GM23338 (cell line): Measurements from ENCODE around the gene ST8SIA6. TPM values are rescaled to one million over a fixed set of nuclear protein-coding genes. Genes with fewer than 3 reads are reported as not detected.

Experiments
- ATAC-seq: fragments of 200-7000 bp; cut with Tn5 transposase; 3 replicates; pipeline ENCODE4 v1.9.1; 2020
- DNase-seq: peaks from one replicate; pipeline ENCODE4 v3.0.0-alpha.2; 2015; ENCODE audit warnings: low spot score
- H2AFZ ChIP-seq: fragments of 200-600 bp; sonication (generic); 2 replicates; pipeline ENCODE4 v1.8.0; 2016; ENCODE audit warnings: antibody characterized with exemption, mild to moderate bottlenecking, moderate library complexity
- H3F3A ChIP-seq: fragments of 200-600 bp; sonication (generic); replicated peaks from 2 replicates; pipeline ENCODE4 v1.8.0; 2017; ENCODE audit warnings: antibody characterized with exemption, mixed run types, low read depth
- H3K27ac ChIP-seq: fragments of 200-600 bp; sonication (generic); 2 replicates; pipeline ENCODE4 v1.6.1; 2016; ENCODE audit warnings: low read depth
- H3K27me3 ChIP-seq: fragments of 200-600 bp; sonication (generic); 2 replicates; pipeline ENCODE4 v1.8.0; 2016; ENCODE audit warnings: mild to moderate bottlenecking, mixed run types, moderate library complexity; ENCODE audit not compliant: insufficient read depth
- H3K36me3 ChIP-seq: fragments of 200-600 bp; sonication (generic); 2 replicates; pipeline ENCODE4 v1.8.0; 2016; ENCODE audit warnings: mild to moderate bottlenecking; ENCODE audit not compliant: insufficient read depth
- H3K4me1 ChIP-seq: fragments of 200-600 bp; sonication (generic); 2 replicates; pipeline ENCODE4 v1.8.0; 2016; ENCODE audit warnings: mild to moderate bottlenecking, moderate library complexity; ENCODE audit not compliant: insufficient read depth
- H3K4me2 ChIP-seq: fragments of 200-600 bp; sonication (generic); 2 replicates; pipeline ENCODE4 v1.7.1; 2017; ENCODE audit warnings: mixed run types
- H3K4me3 ChIP-seq: fragments of 200-600 bp; sonication (generic); 2 replicates; pipeline ENCODE4 v1.6.1; 2016; ENCODE audit warnings: mixed run types
- H3K79me2 ChIP-seq: fragments of 200-600 bp; sonication (generic); replicated peaks from 2 replicates; pipeline ENCODE4 v1.8.0; 2017; ENCODE audit warnings: mild to moderate bottlenecking; ENCODE audit not compliant: insufficient read depth
- H3K9me2 ChIP-seq: fragments of 200-600 bp; sonication (generic); 2 replicates; pipeline ENCODE4 v1.8.0; 2017; ENCODE audit not compliant: insufficient read depth
- H4K20me1 ChIP-seq: fragments of 200-600 bp; sonication (generic); replicated peaks from 2 replicates; pipeline ENCODE4 v1.8.0; 2017; ENCODE audit warnings: mild to moderate bottlenecking; ENCODE audit not compliant: insufficient read depth
- H3K27ac Mint-ChIP-seq: 2 replicates; pipeline ENCODE4 v1.8.0; 2020; ENCODE audit warnings: inconsistent platforms, mild to moderate bottlenecking, moderate library complexity, mixed read lengths
- H3K27me3 Mint-ChIP-seq: 3 replicates; pipeline ENCODE4 v1.8.0; 2022; ENCODE audit warnings: low read depth, mild to moderate bottlenecking, moderate library complexity, mixed read lengths, inconsistent platforms; ENCODE audit not compliant: insufficient read depth, poor library complexity
- H3K36me3 Mint-ChIP-seq: 3 replicates; pipeline ENCODE4 v1.8.0; 2021; ENCODE audit warnings: low read depth, mild to moderate bottlenecking, inconsistent platforms, moderate library complexity, mixed read lengths
- H3K4me1 Mint-ChIP-seq: 3 replicates; pipeline ENCODE4 v1.8.0; 2020; ENCODE audit warnings: mild to moderate bottlenecking, inconsistent platforms, mixed read lengths
- H3K4me3 Mint-ChIP-seq: 3 replicates; pipeline ENCODE4 v1.8.0; 2021; ENCODE audit warnings: moderate library complexity, mild to moderate bottlenecking, inconsistent platforms, mixed read lengths
- H3K9me3 Mint-ChIP-seq: 3 replicates; pipeline ENCODE4 v1.8.0; 2020; ENCODE audit warnings: moderate library complexity, mild to moderate bottlenecking, inconsistent platforms, mixed read lengths
- CREB1 ChIP-seq: fragments of 250-450 bp; sonication (Bioruptor Pico); IDR thresholded peaks from 2 replicates; pipeline ENCODE4 v1.5.0; 2020; ENCODE audit warnings: low read depth, mild to moderate bottlenecking, moderate library complexity
- ETS1 ChIP-seq: IDR thresholded peaks from 2 replicates; pipeline ENCODE4 v1.6.1; 2016; ENCODE audit warnings: antibody characterized with exemption
- EZH2 ChIP-seq: fragments of 200-600 bp; sonication (generic); IDR thresholded peaks from one replicate; pipeline ENCODE4 v1.8.0; 2017; ENCODE audit warnings: antibody characterized with exemption, mild to moderate bottlenecking, low read depth; ENCODE audit not compliant: unreplicated experiment
- EZH2phosphoT487 ChIP-seq: fragments of 200-600 bp; sonication (generic); IDR thresholded peaks from one replicate; pipeline ENCODE4 v1.8.1; 2018; ENCODE audit warnings: antibody characterized with exemption; ENCODE audit not compliant: unreplicated experiment
- JUNB ChIP-seq: IDR thresholded peaks from one replicate; pipeline ENCODE4 v1.6.1; 2016; ENCODE audit warnings: antibody characterized with exemption; ENCODE audit not compliant: unreplicated experiment
- NANOG ChIP-seq: IDR thresholded peaks from 2 replicates; pipeline ENCODE4 v1.6.1; 2016; ENCODE audit warnings: antibody characterized with exemption, borderline replicate concordance
- POLR2AphosphoS5 ChIP-seq: IDR thresholded peaks from 2 replicates; pipeline ENCODE4 v1.6.1; 2016; ENCODE audit warnings: antibody characterized with exemption, low read depth
- STAT1 ChIP-seq: IDR thresholded peaks from one replicate; pipeline ENCODE4 v1.6.1; 2016; ENCODE audit warnings: antibody characterized with exemption; ENCODE audit not compliant: unreplicated experiment
- ZNF114 ChIP-seq: fragments of 250-450 bp; sonication (Bioruptor Pico); IDR thresholded peaks from 2 replicates; pipeline ENCODE4 v1.5.0; 2020; ENCODE audit warnings: mild to moderate bottlenecking, moderate library complexity
- ZNF331 ChIP-seq: fragments of 250-450 bp; sonication (Bioruptor Pico); IDR thresholded peaks from 2 replicates; pipeline ENCODE4 v1.5.0; 2020; ENCODE audit warnings: low read depth, mild to moderate bottlenecking, moderate library complexity
- ZNF462 ChIP-seq: fragments of 250-450 bp; sonication (Bioruptor Pico); IDR thresholded peaks from 2 replicates; pipeline ENCODE4 v1.5.0; 2020; ENCODE audit warnings: mild to moderate bottlenecking, moderate library complexity
- polyA plus RNA-seq: library from polyadenylated mRNA; unstranded; fragments of >200 nt; fragmentation: Nextera tagmentation; extraction: Ambion mirVana; gene quantifications from 2 replicates; pipeline ENCODE4 v1.2.1, GENCODE V29; 2016
- total RNA-seq: library from RNA; depleted of rRNA; stranded (reverse); fragments of >200 nt; shearing (Covaris generic); gene quantifications from 2 replicates; pipeline ENCODE4 v1.2.3, GENCODE V29; 2014
- TF ChIP-seq, protein P1 (sequence below): IDR thresholded peaks from one replicate; pipeline ENCODE4 v1.6.1; 2018; ENCODE audit warnings: antibody characterized with exemption; ENCODE audit not compliant: unreplicated experiment
- TF ChIP-seq, protein P2 (sequence below), 2 experiments: fragments of 200-600 bp in 1 of 2; sonication (generic) in 1 of 2; conservative IDR thresholded peaks; 2 replicates each; pipeline versions ENCODE4 v1.5.1 to v1.6.1; 2016 to 2017; ENCODE audit warnings: antibody characterized with exemption in 2 of 2, low read depth in 2 of 2, mild to moderate bottlenecking in 2 of 2, moderate library complexity in 1 of 2

The ST8SIA6 gene
- total and polyA plus RNA-seq, 2 experiments from 2014 or later: 1.6 to 2.3 TPM

- no peak overlapping the region for H2AFZ ChIP-seq
- H3K27ac ChIP-seq: no peak overlapping the region
- no peaks in the 10 kb centered on the region for H3K36me3 ChIP-seq
- no peak for DNase-seq
- peaks cover 14% of the 10 kb centered on the region for H3K4me1 Mint-ChIP-seq
- H3F3A ChIP-seq: peaks cover 5% of the 10 kb centered on the region; the same call in 1 of the 2 replicates
- H3K79me2 ChIP-seq: no peaks in the 10 kb centered on the region
- H3K36me3 Mint-ChIP-seq: peaks cover 18% of the 10 kb centered on the region
- H3K9me3 Mint-ChIP-seq: peaks cover 26% of the 10 kb centered on the region
- ATAC-seq: no peak
- H3K4me3 Mint-ChIP-seq: no peak overlapping the region
- no peaks in the 10 kb centered on the region for H3K9me2 ChIP-seq
- H3K4me2 ChIP-seq: no peak overlapping the region
- no peak overlapping the region for H3K4me3 ChIP-seq
- peaks cover 10% of the 10 kb centered on the region for H3K27me3 ChIP-seq
- peaks cover 16% of the 10 kb centered on the region for H3K4me1 ChIP-seq
- TF ChIP-seq NANOG: no peak
- no peak for TF ChIP-seq ZNF114 (CRISPR knock-in tag)
- TF ChIP-seq STAT1: no peak
- TF ChIP-seq ZNF462 (CRISPR knock-in tag): no peak
- no peak for TF ChIP-seq POLR2AphosphoS5
- TF ChIP-seq, protein P1, sequence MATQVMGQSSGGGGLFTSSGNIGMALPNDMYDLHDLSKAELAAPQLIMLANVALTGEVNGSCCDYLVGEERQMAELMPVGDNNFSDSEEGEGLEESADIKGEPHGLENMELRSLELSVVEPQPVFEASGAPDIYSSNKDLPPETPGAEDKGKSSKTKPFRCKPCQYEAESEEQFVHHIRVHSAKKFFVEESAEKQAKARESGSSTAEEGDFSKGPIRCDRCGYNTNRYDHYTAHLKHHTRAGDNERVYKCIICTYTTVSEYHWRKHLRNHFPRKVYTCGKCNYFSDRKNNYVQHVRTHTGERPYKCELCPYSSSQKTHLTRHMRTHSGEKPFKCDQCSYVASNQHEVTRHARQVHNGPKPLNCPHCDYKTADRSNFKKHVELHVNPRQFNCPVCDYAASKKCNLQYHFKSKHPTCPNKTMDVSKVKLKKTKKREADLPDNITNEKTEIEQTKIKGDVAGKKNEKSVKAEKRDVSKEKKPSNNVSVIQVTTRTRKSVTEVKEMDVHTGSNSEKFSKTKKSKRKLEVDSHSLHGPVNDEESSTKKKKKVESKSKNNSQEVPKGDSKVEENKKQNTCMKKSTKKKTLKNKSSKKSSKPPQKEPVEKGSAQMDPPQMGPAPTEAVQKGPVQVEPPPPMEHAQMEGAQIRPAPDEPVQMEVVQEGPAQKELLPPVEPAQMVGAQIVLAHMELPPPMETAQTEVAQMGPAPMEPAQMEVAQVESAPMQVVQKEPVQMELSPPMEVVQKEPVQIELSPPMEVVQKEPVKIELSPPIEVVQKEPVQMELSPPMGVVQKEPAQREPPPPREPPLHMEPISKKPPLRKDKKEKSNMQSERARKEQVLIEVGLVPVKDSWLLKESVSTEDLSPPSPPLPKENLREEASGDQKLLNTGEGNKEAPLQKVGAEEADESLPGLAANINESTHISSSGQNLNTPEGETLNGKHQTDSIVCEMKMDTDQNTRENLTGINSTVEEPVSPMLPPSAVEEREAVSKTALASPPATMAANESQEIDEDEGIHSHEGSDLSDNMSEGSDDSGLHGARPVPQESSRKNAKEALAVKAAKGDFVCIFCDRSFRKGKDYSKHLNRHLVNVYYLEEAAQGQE: no peak
- no peak for TF ChIP-seq ZNF331 (CRISPR knock-in tag)
- TF ChIP-seq EZH2: no peak
- TF ChIP-seq ETS1: no peak
- TF ChIP-seq, protein P2, sequence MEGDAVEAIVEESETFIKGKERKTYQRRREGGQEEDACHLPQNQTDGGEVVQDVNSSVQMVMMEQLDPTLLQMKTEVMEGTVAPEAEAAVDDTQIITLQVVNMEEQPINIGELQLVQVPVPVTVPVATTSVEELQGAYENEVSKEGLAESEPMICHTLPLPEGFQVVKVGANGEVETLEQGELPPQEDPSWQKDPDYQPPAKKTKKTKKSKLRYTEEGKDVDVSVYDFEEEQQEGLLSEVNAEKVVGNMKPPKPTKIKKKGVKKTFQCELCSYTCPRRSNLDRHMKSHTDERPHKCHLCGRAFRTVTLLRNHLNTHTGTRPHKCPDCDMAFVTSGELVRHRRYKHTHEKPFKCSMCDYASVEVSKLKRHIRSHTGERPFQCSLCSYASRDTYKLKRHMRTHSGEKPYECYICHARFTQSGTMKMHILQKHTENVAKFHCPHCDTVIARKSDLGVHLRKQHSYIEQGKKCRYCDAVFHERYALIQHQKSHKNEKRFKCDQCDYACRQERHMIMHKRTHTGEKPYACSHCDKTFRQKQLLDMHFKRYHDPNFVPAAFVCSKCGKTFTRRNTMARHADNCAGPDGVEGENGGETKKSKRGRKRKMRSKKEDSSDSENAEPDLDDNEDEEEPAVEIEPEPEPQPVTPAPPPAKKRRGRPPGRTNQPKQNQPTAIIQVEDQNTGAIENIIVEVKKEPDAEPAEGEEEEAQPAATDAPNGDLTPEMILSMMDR (conservative IDR thresholded peaks at IDR 0.05; ENCODE audit: low read depth in 2 of 2): no peak
- no peak for TF ChIP-seq JUNB
- no peak for TF ChIP-seq CREB1 (CRISPR knock-in tag)
- no peak for TF ChIP-seq EZH2phosphoT487
- H3K27ac Mint-ChIP-seq: no peak overlapping the region
- peaks cover 9% of the 10 kb centered on the region for H3K27me3 Mint-ChIP-seq
- H4K20me1 ChIP-seq: no peaks in the 10 kb centered on the region
Observed at GRCh38 chr10:17460756-17461155, 6.4 kb upstream of the ST8SIA6 start.
